GM21526 (cell line): Measurements from ENCODE around the gene CLCNKA.
"Not testable (repeated sequence)": the region's sequence is repeated elsewhere in the genome, so short reads cannot be mapped to it uniquely, and the experiment has no call there.

Source experiments
- ATAC-seq: cut with Tn5 transposase; IDR thresholded peaks from one replicate; pipeline ENCODE4 v1.9.1; 2021; ENCODE audit warnings: moderate library complexity; ENCODE audit not compliant: unreplicated experiment, low FRiP score

The CLCNKA gene

DNA sequence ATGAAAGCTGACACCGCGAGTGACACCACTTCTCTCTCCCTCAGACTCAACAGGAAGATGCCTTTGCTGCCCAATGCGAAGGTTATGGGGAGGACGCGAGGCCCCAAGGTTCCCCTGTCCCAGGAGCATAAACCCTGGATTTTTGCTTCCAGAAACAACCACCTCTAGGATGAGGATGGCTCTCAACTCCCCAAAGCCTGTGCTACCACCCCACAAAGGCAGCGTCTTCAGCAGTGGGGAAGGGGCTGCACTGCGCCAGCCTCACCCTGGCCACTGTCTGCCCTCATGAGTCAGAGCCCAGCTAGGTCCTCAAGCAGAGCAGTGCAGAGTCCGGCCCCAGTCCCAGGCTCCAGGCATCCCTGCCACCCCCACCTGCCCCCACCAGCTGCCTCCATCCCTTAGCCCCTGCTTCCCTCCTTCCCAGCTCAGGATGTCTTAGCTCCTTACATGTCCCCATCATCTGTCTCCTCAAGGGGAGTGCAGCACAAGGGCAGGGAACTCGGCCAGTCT lies 24.7 kb upstream of the CLCNKA start:
- ATAC-seq, result no peak

DNA sequence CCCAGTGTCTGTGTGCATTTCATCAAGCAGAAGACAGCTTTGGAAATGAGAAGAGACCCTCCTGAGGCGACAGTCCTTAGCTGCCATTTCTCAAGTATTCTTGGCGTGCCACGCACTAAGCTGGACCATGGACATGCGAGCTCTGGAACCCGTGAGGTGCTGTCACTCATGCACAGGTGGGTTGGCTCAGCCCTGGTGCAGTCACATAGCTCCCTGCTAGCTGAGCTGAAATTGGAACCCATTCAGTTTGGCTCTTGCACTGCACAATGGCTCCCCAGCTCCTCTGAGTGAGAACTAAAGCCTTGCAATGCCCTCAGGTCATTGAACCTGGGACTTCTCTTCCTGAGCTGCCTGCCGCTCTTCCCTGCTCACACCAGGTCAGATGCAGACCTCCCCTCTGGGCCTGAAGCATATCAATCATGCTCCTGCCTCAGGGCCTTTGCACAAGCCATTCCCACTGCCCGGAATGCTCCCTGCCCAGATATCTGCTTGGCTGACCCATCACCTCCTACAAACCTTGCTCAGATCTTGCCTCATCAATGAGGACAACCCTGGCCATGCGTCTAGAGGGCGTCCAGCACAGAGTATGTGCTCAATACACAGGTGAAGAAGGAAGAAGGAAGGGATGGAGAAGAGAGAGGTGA lies 24.1 kb upstream of the CLCNKA start:
- ATAC-seq, result no peak

DNA sequence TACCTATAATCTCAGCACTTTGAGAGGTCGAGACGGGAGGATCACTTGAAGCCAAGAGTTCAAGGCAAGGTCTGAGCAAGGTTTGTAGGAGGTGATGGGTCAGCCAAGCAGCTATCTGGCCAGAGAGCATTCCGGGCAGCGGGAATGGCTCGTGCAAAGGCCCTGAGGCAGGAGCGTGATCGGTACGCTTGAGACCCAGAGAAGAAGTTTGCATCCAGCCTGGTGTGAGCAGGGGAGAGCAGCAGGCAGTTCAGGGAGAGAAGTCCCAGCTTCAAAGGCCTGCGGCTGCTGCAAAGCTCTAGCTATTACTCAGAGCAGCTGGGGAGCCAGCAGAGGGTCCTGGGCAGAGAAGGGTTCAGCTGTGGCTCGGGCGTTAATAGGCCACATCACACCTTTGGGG lies 22.9 kb upstream of the CLCNKA start:
- ATAC-seq, result no peak

DNA sequence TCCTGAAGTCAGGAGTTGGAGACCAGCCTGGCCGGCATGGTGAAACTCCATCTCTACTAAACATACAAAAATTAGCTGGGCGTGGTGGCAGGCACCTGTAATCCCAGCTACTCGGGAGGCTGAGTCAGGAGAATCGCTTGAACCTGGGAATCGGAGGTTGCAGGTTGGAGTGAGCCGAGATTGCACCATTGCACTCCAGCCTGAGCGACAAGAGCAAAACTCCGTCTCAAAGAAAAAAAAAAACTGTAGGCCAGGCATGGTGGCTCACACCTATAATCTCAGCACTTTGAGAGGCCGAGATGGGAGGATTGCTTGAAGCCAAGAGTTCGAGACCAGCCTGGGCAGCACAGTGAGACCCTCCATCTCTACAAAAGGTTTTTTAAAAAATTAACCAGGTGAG lies 20.6 kb upstream of the CLCNKA start:
- not testable (repeated sequence) for ATAC-seq

DNA sequence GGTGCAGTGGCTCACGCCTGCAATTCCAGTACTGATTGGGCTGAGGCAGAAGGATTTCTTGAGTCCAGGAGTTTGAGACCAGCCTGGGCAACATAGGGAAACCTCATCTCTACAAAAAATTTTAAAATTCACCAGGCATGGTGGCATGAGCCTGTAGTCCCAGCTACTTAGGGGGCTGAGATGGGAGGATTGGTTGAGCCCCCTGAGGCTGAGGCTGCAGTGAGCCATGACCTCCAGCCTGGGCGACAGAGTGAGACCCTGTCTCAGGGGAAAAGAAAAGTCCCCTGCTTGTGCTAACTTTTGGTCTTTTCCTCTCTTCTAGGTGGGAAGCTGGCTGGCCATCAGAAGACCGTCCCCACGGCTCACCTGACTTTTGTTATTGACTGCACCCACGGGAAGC lies 16.2 kb upstream of the CLCNKA start:
- no peak for ATAC-seq

DNA sequence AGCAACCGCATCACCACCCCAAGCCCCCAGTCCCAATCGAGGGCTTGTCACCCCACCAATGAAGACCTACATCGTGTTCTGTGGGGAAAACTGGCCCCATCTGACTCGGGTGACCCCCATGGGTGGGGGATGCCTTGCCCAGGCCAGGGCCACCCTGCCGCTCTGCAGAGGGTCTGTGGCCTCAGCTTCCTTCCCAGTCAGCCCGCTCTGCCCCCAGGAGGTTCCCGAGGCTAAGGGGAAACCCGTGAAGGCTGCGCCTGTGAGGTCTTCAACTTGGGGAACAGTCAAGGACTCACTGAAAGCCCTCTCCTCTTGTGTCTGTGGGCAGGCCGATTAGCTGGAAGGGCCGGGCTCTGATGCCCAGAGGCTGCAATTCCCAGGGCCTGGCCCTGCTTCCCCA lies 15.8 kb upstream of the CLCNKA start:
- ATAC-seq, result no peak

DNA sequence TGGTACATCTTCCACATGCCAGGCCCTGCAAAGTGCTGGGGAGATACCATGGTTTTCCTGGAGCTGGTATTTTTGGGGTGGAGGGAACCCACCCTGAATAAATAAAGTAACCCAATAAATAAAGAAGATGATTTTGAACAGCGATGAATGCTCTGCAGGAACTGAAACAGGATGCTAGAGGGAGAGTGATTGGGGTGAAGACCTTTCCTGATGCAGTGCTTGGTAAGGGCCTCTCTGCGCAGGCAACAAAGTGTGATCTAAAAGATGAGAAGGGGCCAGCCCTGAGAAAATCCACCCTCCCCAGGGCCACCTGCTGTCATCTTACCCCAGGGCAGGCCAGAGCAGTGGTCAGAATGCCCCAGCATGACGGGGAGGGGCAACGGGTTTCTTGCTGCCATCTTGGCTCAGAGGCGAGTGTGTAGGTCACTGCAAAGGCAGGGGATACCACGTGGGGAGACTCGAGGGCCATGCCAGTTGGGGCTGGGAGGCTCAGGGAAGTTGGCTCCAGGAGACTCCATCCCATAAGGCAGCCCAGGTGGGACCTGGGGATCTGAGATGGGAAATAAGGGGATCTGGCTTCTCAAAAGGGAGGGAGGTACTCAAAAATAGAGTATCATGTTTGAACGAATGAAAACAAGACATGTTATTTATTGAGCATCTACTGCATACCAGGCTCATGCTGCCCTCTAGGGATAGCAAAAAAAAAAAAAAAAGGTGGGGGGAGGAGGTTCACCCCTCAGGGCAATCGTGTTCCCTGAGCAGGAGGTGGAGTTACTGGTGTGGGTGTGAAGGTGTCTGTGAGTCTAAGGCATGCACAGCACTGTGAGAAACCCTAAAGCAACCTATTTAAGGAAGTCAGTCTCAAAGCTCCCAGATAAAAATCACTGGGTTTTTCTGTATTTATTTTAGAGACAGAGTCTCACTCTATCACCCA lies 15.0 kb upstream of the CLCNKA start:
- no peak for ATAC-seq

DNA sequence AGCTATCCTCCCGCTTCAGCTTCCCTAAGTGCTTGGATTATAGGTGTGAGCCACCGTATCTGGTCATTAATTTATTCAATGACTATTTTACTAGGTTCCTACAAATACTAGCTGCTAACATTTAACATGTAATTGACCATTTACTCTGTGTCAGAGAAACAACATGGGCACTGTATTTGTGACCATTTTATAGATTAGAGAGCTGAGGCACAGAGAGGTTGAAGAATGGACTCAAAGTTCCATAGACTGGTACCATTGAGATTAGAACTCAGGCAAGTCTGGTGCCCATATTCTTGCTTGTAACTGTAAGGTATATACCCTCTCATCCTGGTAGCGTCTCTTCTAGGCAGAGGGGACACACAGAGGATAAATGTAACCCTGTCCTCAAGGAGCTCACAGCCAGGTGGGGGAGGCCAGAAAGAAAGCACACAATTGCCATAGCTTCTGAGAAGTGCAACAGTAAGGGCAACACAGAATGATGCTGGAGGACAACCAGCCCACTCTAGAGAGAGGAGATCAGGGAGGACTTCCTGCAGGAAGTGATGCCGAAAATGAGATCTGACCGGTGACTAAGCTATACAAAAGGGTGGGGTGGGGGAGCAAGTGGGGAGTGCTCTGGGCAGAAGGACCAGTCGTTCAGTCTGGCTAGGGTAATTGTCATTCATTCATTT lies 14.0 kb upstream of the CLCNKA start:
- ATAC-seq, result no peak

DNA sequence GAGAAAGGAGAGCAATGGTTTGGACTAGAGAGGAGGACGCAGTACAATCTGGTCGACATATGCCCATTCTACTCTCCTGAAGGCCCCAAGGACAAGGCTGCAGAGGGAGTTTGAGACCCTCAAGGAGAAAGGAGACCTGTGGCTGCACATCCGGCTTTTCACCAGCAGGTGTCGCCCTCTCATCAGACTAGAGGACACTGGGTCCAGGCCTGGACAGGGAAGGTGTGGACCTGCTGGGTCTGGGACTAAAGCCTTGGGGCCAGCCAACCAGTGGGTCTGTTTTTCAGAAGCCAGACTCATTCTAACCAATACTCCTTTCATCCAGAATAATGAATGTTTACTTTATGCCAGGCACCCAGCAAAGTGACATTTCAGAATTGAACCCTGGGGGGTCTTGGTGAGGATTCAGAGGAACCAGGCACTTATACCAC lies 12.8 kb upstream of the CLCNKA start:
- ATAC-seq, result no peak

DNA sequence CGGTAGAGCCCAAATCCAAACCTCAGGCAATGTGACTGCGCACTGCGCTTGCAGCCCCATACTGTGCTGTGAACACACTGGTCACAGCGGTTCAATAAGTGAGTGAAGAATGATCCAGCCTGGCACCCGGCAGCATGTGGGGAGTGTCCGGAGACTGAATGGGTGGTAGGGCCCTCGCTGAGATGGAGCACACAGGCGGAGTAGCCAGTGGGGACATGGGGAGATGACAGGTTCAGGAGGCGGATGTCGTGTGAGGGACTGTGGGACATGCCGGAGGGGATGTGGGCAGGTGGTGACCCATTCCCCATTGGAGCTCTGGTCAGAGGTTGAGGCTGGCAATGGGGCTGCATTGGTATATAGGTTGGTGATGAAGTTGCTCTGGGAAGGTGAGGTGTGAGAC lies 12.2 kb upstream of the CLCNKA start:
- no peak for ATAC-seq

DNA sequence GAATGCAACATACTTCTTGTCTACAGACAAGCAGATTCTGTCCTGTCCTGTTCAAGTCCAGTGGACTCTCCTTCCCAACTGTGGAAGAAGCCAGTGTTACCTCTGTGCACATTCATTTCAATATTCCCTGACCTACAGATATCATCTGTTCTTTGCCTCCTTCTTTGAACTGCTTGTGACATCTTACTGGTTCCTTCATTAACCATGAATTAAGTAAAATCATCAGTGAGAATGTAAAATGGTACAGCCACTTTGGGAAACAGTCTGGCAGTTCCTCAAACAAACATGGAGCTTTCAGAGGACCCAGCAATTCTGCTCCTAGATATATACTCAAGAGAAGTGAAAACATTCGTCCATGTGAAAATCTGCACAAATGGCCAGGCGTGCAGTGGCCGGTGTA lies 11.0 kb upstream of the CLCNKA start:
- no peak for ATAC-seq

DNA sequence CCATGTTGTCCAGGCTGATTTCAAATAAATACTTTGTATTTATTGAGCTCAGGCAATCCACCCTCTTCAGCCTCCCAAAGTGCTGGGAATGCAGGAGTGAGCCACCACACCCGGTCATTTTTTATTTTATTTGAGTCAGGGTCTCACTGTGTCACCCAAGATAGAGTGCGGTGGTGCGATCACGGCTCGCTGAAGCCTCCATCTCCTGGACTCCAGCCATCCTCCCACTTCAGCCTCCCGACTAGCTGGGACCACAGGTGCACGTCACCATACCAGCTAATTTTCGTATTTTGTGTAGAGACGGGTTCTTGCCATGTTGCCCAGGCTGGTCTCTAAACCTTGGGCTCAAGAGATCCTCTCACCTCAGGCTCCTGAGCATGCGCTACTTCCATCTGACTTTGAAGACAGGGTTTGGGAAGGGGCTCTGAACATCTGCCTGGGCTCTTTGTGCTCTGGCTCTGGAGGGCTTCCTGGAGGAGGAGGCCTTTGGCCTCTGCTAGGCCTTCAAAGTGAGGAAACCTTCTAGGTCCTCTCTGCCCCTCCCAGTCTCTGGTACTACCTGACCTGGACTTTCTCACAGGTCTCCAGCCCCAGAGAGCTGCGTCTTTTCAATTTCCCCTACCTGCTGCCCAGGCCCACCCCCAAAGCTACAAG lies 9.8 kb upstream of the CLCNKA start:
- ATAC-seq, result no peak

DNA sequence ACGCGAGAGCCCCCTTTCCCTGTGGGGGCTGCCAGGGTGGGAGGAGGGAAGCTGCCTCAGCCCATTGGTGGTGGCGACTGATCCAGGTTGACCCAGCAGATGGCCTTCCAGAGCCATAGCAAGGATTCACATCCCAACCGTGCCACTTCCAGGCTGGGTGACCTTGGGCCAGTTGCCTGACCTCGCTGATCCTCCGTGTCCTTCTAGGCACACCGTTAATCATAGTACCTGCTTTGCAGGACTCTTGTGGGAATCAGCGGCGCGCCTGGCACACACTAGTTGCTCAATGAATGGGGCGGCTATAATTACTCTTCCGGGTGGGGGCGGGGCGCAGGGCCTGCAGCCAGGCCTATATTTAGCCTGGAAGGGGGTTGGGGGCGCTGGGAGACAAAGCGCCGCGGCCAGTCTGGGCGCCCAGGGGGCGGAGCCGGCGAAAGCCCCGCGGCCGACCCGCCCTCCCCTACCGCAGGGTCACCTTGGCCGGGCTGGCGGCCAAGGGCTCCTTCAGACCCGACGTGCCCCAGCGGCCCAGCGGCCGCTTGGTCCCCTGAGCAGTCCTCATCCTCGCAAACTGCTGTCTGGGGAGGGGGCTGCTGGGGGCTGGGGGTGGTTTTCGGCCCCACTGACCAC lies 9.1 kb upstream of the CLCNKA start:
- no peak for ATAC-seq

DNA sequence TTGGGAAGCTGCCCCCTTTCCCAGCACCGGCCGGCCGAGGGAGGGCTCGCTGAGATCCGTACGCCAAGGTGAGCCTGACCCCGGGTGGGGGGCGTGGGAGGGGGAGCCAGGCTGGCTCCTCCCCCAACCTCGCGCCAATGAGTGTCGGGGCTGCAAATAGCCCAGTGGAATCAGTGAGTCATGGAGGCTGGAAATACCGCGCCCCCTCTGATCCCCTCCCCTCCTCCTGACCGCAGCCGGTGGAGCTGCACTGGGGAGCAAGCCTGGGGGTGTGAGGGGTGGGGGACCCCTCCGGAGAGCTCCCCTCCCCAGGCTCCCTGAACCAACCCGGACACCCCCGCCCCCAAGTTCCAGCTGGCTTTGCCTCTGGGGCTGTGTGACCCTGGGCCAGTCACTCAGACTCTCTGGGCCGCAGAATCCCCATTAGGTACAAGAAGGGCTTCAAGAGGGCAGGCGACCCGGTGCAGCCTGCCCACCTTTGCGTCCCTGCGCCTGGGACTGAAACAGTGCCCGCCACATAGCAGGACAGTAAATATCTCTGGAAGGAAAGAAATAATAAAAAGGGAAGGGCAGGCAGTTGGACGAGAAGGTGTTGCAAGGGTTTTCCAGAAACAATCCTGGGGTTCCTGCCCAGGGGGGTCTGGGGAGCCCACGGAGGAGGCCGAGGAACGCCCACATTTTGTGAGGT lies 8.5 kb upstream of the CLCNKA start:
- no peak for ATAC-seq

DNA sequence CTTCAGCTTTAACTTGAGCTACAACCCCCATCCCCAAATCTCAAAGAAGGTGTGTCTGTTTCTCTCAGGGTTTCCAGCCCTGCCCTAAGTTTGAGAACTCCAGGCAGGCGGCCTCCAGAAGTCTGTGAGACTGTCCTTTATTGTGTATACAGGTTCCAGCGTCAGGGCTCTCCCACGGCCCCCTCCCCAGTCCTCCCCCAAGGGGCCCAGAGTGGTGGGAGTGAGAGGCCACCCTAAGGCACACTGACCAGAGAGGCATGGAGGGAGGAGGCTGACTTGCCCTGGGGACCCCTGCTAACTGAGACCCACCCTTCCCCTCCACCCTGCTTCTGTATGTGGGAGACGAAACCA lies 8.0 kb upstream of the CLCNKA start:
- no peak for ATAC-seq

DNA sequence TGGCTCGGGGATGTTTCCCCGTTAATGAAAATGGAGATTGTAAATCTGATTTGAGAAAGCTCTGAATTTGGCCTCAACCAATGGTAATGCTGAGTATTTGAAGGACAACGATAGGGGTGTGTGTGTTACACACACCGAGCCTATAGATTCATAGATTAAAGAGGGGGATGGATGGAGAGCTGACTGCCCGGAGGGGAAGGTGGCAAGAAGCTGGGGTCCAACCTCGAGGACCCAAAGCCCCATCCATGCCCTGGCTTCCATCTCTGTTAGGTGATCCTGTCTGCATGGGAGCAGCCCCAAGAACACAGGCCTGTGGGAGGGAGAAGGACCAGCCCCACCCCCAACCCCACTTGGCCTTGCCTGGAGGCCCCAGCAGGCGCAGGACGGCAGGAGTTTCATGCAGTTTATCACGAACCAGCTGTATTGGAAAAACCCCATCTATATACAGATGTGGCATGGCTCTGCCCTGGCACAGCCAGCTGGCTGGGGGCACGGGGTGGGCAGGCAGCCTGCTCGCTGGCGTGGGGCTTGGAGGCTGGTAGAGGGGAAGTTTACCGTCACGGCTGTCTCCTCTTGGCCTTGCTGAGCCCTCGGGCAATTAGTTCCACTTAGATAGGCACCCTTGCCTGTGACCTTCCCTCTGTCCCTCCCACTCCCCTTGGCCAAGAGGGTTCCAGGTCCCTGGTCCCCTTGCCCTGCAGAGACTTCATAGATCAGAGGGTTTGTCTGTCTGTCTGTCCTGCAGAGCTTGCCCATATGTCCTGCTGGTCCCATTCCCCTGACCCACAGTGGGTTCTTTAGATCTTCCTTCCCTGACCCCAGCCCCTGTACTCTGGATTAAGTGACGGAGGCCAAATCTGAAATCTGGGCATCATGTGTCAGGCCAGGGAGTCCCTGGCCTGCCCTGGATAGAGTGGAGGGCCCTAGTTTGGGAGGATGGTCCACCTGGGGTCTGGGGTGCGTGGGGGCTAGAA lies 7.0 kb upstream of the CLCNKA start:
- no peak for ATAC-seq

DNA sequence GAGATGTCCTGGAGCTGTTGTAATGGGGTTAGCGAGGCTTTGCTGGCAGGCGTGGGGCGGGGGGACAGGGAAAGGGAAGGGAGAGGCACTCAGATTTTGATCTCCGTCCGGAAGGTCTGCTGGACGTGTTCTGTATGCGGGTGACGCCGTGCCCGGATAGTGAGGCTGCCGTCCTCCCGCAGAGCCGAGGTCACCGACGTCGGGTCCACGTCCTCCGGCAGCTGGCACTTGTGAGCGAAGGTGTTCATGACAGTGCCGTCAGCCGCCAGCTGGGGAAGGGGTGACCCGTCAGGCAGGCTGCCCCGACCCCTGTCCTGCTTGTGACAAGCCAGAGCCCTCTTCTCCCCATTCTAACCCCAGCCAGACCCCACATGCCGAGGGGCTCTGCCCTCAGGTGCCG lies 6.3 kb upstream of the CLCNKA start:
- no peak for ATAC-seq

DNA sequence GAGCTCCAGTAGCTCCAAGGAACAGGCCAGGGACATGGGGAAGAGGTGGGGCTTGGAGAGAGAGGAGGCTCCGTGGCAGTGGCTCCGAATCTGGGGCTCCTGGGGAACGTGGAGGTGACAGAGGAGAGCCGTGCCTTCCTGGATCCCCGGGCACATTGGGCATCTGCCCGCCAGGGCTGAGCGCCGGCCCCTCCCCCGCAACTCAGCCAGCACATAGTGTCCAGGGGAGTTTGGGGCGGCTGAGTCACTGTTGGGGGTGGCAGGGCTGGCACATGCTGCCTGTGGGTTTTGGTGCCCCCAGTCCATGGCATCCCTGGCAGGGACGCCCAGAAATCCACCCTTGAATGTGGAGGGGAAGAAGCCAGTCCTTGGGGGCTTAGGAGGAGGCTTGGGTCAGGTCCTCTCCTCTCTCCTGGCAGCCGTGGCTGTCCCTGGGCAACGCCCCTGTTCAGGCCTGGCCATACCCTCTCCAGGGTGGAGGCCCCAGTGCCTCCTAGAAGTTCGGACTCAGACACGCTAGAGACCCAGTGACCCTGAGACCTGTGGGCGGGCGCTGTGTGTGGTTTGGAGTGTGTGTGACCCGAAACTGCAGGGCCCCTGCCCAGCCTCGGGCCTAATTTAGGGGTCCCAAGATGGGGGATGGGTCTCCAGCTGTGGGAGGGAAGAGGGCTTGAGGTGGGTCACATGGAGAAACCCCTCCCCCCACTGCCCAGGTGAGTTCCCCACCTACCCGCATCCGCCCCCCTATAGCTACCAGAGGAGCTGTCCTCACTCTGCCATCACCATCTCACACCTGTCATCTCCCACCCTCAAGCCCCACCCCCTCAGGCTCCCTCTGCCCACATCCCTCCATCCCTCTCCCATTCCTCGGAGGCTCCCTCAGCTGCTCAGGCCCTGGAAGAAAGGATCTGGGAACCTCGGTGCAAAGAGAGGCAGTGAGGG lies 5.6 kb upstream of the CLCNKA start:
- no peak for ATAC-seq
